ENCODE data around the gene FN1.

DNA sequence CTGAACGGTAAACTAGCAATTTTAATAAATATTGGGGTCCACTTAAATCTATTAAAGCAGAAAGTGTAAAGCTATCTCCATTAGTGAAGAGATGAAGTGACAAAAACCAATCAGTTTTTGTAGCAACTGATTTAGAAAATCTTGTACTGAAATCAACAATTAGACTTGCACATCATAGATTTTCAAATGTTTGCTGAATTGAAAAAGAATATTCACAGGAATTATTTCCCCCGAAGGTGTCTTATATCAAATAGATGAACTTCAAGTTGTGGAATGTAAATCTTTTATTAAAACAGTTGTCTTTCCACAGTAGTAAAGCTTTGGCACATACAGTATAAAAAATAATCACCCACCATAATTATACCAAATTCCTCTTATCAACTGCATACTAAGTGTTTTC, 75.3 kb downstream of the FN1 start:
- TF ChIP-seq EZH2 (IDR thresholded peaks at IDR 0.05; ENCODE audit: low read length) = no peak
- TF ChIP-seq, protein P1, sequence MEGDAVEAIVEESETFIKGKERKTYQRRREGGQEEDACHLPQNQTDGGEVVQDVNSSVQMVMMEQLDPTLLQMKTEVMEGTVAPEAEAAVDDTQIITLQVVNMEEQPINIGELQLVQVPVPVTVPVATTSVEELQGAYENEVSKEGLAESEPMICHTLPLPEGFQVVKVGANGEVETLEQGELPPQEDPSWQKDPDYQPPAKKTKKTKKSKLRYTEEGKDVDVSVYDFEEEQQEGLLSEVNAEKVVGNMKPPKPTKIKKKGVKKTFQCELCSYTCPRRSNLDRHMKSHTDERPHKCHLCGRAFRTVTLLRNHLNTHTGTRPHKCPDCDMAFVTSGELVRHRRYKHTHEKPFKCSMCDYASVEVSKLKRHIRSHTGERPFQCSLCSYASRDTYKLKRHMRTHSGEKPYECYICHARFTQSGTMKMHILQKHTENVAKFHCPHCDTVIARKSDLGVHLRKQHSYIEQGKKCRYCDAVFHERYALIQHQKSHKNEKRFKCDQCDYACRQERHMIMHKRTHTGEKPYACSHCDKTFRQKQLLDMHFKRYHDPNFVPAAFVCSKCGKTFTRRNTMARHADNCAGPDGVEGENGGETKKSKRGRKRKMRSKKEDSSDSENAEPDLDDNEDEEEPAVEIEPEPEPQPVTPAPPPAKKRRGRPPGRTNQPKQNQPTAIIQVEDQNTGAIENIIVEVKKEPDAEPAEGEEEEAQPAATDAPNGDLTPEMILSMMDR (optimal IDR thresholded peaks at IDR 0.05 in 1 of 3, IDR thresholded peaks at IDR 0.05 in 1 of 3, conservative IDR thresholded peaks at IDR 0.05 in 1 of 3; ENCODE audit: extremely low read depth in 1 of 3, insufficient read depth in 2 of 3, low read length in 3 of 3) = no peak
